K562 (cell line): ENCODE measurements around the gene NUB1. TPM values are rescaled to one million over a fixed set of nuclear protein-coding genes. Genes with fewer than 3 reads are reported as not detected.

ENCODE experiments used
- ATAC-seq: fragments of 200-7000 bp; cut with Tn5 transposase; 3 replicates; pipeline ENCODE4 v1.9.1; 2020; ENCODE audit warnings: moderate library complexity
- BruUV-seq: library from RNA; stranded (reverse); fragments of 400-500 nt; replicated peaks from 2 replicates; lab custom pipeline; 2021; lab: Mats Ljungman, UMichigan
- CTCF ChIA-PET: fragments of 300-600 bp; formaldehyde crosslinking; extraction: SDS; loops from one replicate; lab custom pipeline; 2021; ENCODE audit warnings: low intra/inter-chr PET ratio; lab: Yijun Ruan, JAX
- POLR2A ChIA-PET: fragments of 300-600, 350-650 bp; sonication (Branson Sonifier 250); formaldehyde crosslinking; extraction: SDS; loops from one replicate; lab custom pipeline; 2021; ENCODE audit warnings: antibody characterized with exemption, inconsistent platforms; lab: Yijun Ruan, JAX
- DNase-seq, 4 experiments: peaks; one replicate each; pipeline versions ENCODE4 v3.0.0 to v3.0.0-alpha.2; 2011 to 2018; ENCODE audit warnings: low spot score in 3 of 4, mixed read lengths in 3 of 4; ENCODE audit errors: extremely low read depth in 1 of 4
- FAIRE-seq: peaks from 2 replicates; lab custom pipeline; 2011; peaks lifted over from hg19 to GRCh38; lab: Jason Lieb, UNC
- H2AFZ ChIP-seq: 2 replicates; pipeline ENCODE4 v1.6.0; 2011; ENCODE audit warnings: low read depth, low read length, control low read depth, inconsistent platforms
- H3K27ac ChIP-seq: fragments of 200-600 bp; 3 replicates; pipeline ENCODE4 v1.8.0; 2011; ENCODE audit warnings: low read depth, mild to moderate bottlenecking, control low read depth, inconsistent platforms, low read length, moderate library complexity, mixed read lengths; ENCODE audit errors: extremely low read depth
- H3K27me3 ChIP-seq, 2 experiments: fragments of 300-600 bp in 1 of 2; 2 replicates in 1 of 2; 3 replicates in 1 of 2; pipeline versions ENCODE4 v1.6.0 to v1.8.0; 2011; ENCODE audit warnings: inconsistent platforms in 2 of 2, low read length in 2 of 2, mild to moderate bottlenecking in 1 of 2, mixed read lengths in 1 of 2, moderate library complexity in 1 of 2; ENCODE audit not compliant: control insufficient read depth in 2 of 2, insufficient read depth in 2 of 2
- H3K36me3 ChIP-seq: fragments of 300-600 bp; 3 replicates; pipeline ENCODE4 v1.8.0; 2011; ENCODE audit warnings: mild to moderate bottlenecking, low read length, inconsistent platforms; ENCODE audit not compliant: control insufficient read depth, insufficient read depth
- H3K4me1 ChIP-seq, 2 experiments: fragments of 200-600 bp in 1 of 2; replicated peaks in 1 of 2; 2 replicates in 1 of 2; 3 replicates in 1 of 2; pipeline versions ENCODE4 v1.5.1 to v1.8.0; 2011; ENCODE audit warnings: inconsistent platforms in 2 of 2, low read length in 2 of 2, mild to moderate bottlenecking in 1 of 2, mixed read lengths in 1 of 2, moderate library complexity in 1 of 2; ENCODE audit not compliant: control insufficient read depth in 2 of 2, insufficient read depth in 2 of 2
- H3K4me2 ChIP-seq: 2 replicates; pipeline ENCODE4 v1.6.1; 2011; ENCODE audit warnings: low read length, control low read depth, inconsistent platforms, mixed read lengths; ENCODE audit not compliant: insufficient read depth
- H3K4me3 ChIP-seq: fragments of 200-600 bp; sonication (generic), shearing (Covaris generic); 2 replicates; pipeline ENCODE4 v1.5.1; 2016; ENCODE audit warnings: control low read depth, inconsistent platforms
- H3K79me2 ChIP-seq: fragments of 200-600 bp; 3 replicates; pipeline ENCODE4 v1.8.0; 2011; ENCODE audit warnings: low read length, inconsistent platforms; ENCODE audit not compliant: control insufficient read depth, insufficient read depth
- H3K9ac ChIP-seq, 2 experiments: 2 replicates each; pipeline versions ENCODE4 v1.6.0 to v1.6.1; 2011; ENCODE audit warnings: low read depth in 2 of 2, low read length in 2 of 2, control low read depth in 1 of 2, inconsistent platforms in 1 of 2, mild to moderate bottlenecking in 1 of 2, mixed read lengths in 1 of 2; ENCODE audit not compliant: insufficient read depth in 1 of 2
- H3K9me1 ChIP-seq: one replicate; pipeline ENCODE4 v1.6.0; 2011; ENCODE audit warnings: inconsistent platforms, mild to moderate bottlenecking, low read length, moderate library complexity; ENCODE audit not compliant: control insufficient read depth, insufficient read depth
- H3K9me3 ChIP-seq: replicated peaks from 2 replicates; pipeline ENCODE4 v1.5.1; 2011; ENCODE audit warnings: low read depth, low read length, inconsistent platforms; ENCODE audit not compliant: control insufficient read depth, insufficient read depth
- H4K20me1 ChIP-seq: replicated peaks from 2 replicates; pipeline ENCODE4 v1.6.1; 2011; ENCODE audit warnings: low read length, inconsistent platforms, mixed read lengths; ENCODE audit not compliant: control insufficient read depth, insufficient read depth
- EP400 ChIP-seq: fragments of 450-650 bp; IDR thresholded peaks from 2 replicates; pipeline ENCODE4 v1.6.1; 2017; ENCODE audit warnings: antibody characterized with exemption, mild to moderate bottlenecking, moderate library complexity
- HCFC1 ChIP-seq: IDR thresholded peaks from 2 replicates; pipeline ENCODE4 v1.6.1; 2012; ENCODE audit warnings: low read depth, low read length, improper control_type of control experiment
- ZNF133 ChIP-seq: fragments of 250-450 bp; sonication (Bioruptor Pico); IDR thresholded peaks from 2 replicates; pipeline ENCODE4 v1.4.0; 2020; ENCODE audit warnings: mild to moderate bottlenecking
- WGBS: fragments of 100-300 bp; shearing (Covaris generic); methylation state at CpG from one replicate; pipeline ENCODE4 v1.1.6; 2016; ENCODE audit warnings: low coverage, mixed read lengths; ENCODE audit not compliant: insufficient coverage; ENCODE audit errors: missing lambda C conversion rate; 5-methylcytosine and 5-hydroxymethylcytosine counted together
- in situ Hi-C: fragments of 300-500 bp; cut with MboI; formaldehyde crosslinking; loops from 4 replicates; pipeline ENCODE4 v1.15.0; 2018; ENCODE audit warnings: inconsistent platforms, mixed read lengths
- intact Hi-C: fragments of 100-400 bp; cut with micrococcal nuclease; formaldehyde crosslinking; loops from 2 replicates; pipeline ENCODE4 v1.14.2; 2022
- polyA plus RNA-seq, 8 experiments: library from polyadenylated mRNA; depleted of rRNA in 4 of 8; stranded (reverse) in 5 of 8; unstranded in 3 of 8; fragments of >200 nt; fragmentation: Nextera tagmentation in 2 of 8; fragmentation: Illumina TruSeq in 1 of 8; extraction: Ambion mirVana in 2 of 8; extraction: Trizol in 1 of 8; gene quantifications; 2 replicates each; pipeline versions ENCODE4 v1.2.1 to v1.2.3, GENCODE V29; 2011 to 2014; ENCODE audit warnings: inconsistent platforms in 1 of 8, missing spikeins in 1 of 8
- total RNA-seq, 7 experiments: library from RNA; depleted of rRNA in 6 of 7; stranded (reverse); fragments of >200 nt in 6 of 7; fragmentation: Illumina TruSeq in 2 of 7; extraction: Trizol in 2 of 7; gene quantifications; 2 replicates each; pipeline versions ENCODE4 v1.2.1 to v1.2.3, GENCODE V29; 2011 to 2021; ENCODE audit warnings: low replicate concordance in 1 of 7
- TF ChIP-seq, protein P1 (sequence below): fragments of 200-800 bp; sonication (Bioruptor generic); IDR thresholded peaks from 2 replicates; pipeline ENCODE4 v1.6.1; 2017; ENCODE audit warnings: missing genetic modification characterization, missing compliant biosample characterization

The NUB1 gene
- total and polyA plus RNA-seq, 9 of the 15 experiments (the other 6 are each of a cell fraction or from before 2014, with no cell fraction given): 43.2 to 159 (median 85.2) TPM

DNA sequence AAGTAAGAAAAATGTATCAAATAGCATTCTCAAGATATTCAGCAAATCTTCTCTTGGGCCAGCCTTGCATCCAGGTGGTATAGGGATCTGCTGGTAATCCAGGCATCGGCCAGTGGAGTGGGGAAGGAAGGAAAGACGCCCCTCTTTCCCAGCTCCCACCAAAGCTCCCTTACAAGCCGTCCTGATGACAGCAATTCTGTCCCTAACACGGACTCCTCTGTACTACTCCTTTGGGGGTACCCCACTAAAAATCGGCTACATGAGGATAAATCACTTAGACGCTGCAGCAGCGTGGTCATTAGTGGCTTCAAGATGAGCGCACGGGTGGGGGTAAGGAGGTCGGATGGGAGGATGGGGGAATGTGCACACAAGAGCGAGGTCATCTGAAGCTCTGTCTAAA, 24.7 kb upstream of the NUB1 start:
- H3K79me2 ChIP-seq: no peaks in the 10 kb centered on the region
- no peaks in the 10 kb centered on the region for H4K20me1 ChIP-seq
- POLR2A ChIA-PET: interaction anchor here (0.5 to 1.0 kb wide), 2 partner anchors 8 to 23 kb away, joined by 3 read pairs; no protein-coding TSS in a partner anchor
- WGBS: 4% methylated on average over 11 of the region's 11 CpGs
- no TSS peak for BruUV-seq
- H3K36me3 ChIP-seq: no peaks in the 10 kb centered on the region
- no peak overlapping the region for H2AFZ ChIP-seq
- CTCF ChIA-PET: interaction anchor here (0.6 to 4.8 kb wide), 3 partner anchors 33 to 315 kb away, joined by 3 to 75 read pairs (median 73); no protein-coding TSS in a partner anchor
- H3K27ac ChIP-seq: no peak overlapping the region
- H3K9me1 ChIP-seq: no peaks in the 10 kb centered on the region
- intact Hi-C loops: no loop called here
- peaks cover 0 to 3% of the 10 kb centered on the region in 2 experiments; a peak in 1 of 5 replicates for H3K4me1 ChIP-seq
- TF ChIP-seq HCFC1: no peak
- no peak for TF ChIP-seq EP400
- TF ChIP-seq, protein P1, sequence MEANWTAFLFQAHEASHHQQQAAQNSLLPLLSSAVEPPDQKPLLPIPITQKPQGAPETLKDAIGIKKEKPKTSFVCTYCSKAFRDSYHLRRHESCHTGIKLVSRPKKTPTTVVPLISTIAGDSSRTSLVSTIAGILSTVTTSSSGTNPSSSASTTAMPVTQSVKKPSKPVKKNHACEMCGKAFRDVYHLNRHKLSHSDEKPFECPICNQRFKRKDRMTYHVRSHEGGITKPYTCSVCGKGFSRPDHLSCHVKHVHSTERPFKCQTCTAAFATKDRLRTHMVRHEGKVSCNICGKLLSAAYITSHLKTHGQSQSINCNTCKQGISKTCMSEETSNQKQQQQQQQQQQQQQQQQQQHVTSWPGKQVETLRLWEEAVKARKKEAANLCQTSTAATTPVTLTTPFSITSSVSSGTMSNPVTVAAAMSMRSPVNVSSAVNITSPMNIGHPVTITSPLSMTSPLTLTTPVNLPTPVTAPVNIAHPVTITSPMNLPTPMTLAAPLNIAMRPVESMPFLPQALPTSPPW: no peak
- no peak for TF ChIP-seq ZNF133 (CRISPR knock-in tag)
- TF ChIP-seq, all 486 proteins: peak for 0
- H3K9me3 ChIP-seq: peaks cover 5% of the 10 kb centered on the region; the same call in 1 of the 2 replicates
- peaks cover 3 to 8% of the 10 kb centered on the region in 2 experiments; a peak in 3 of 5 replicates for H3K27me3 ChIP-seq
- FAIRE-seq: no peak
- in situ Hi-C loops: loop anchor here (5.0 kb wide), 1 partner anchor 130 kb away; no protein-coding TSS in a partner anchor
- no peak for ATAC-seq
- H3K9ac ChIP-seq: no peak overlapping the region
- no peak overlapping the region for H3K4me3 ChIP-seq
- no peak for DNase-seq
- no peak overlapping the region for H3K4me2 ChIP-seq
